Measurements from ENCODE around the gene ADD2.

- TF ChIP-seq CTCF (IDR thresholded peaks at IDR 0.05) = no peak
- TF ChIP-seq POLR2A (IDR thresholded peaks at IDR 0.05) = no peak
These were observed 38.0 kb upstream of the ADD2 start for GRCh38 chr2:70806013-70806412.
